Neural progenitor cell (in vitro differentiated cells): ENCODE measurements around the gene OR4D9. TPM values are rescaled to one million over a fixed set of nuclear protein-coding genes. Genes with fewer than 3 reads are reported as not detected.

Source experiments
- DNase-seq: peaks from one replicate; pipeline ENCODE4 v3.0.0-alpha.2; 2016; ENCODE audit warnings: low spot score
- H2AFZ ChIP-seq: fragments of 200-600 bp; sonication (generic); replicated peaks from 2 replicates; pipeline ENCODE4 v1.6.1; 2016; ENCODE audit warnings: antibody characterized with exemption
- H3F3A ChIP-seq: fragments of 200-600 bp; sonication (generic); 2 replicates; pipeline ENCODE4 v1.6.1; 2016; ENCODE audit warnings: antibody characterized with exemption, low read depth
- H3K27ac ChIP-seq: fragments of 200-600 bp; sonication (generic); 2 replicates; pipeline ENCODE4 v1.5.1; 2016; ENCODE audit warnings: mild to moderate bottlenecking
- H3K27me3 ChIP-seq: fragments of 200-600 bp; sonication (generic); 2 replicates; pipeline ENCODE4 v1.6.1; 2016; ENCODE audit warnings: mild to moderate bottlenecking, moderate library complexity
- H3K36me3 ChIP-seq: fragments of 200-600 bp; sonication (generic); 2 replicates; pipeline ENCODE4 v1.5.1; 2016
- H3K4me1 ChIP-seq: fragments of 200-600 bp; sonication (generic); 2 replicates; pipeline ENCODE4 v1.6.1; 2016; ENCODE audit warnings: mixed run types
- H3K4me2 ChIP-seq: fragments of 200-600 bp; sonication (generic); 2 replicates; pipeline ENCODE4 v1.6.1; 2016
- H3K4me3 ChIP-seq: fragments of 200-600 bp; sonication (generic); 2 replicates; pipeline ENCODE4 v1.5.1; 2016
- H3K79me2 ChIP-seq: fragments of 200-600 bp; sonication (generic); 2 replicates; pipeline ENCODE4 v1.6.1; 2016; ENCODE audit warnings: low read depth
- H3K9ac ChIP-seq: fragments of 200-600 bp; sonication (generic); 2 replicates; pipeline ENCODE4 v1.6.1; 2016
- H3K9me3 ChIP-seq: fragments of 200-600 bp; sonication (generic); 2 replicates; pipeline ENCODE4 v1.5.1; 2016; ENCODE audit warnings: low read depth
- H4K20me1 ChIP-seq: fragments of 200-600 bp; sonication (generic); 2 replicates; pipeline ENCODE4 v1.6.1; 2016; ENCODE audit warnings: low read depth
- H3K27ac Mint-ChIP-seq: 3 replicates; pipeline ENCODE4 v1.8.0; 2021; ENCODE audit warnings: mixed read lengths
- H3K27me3 Mint-ChIP-seq: 2 replicates; pipeline ENCODE4 v1.8.0; 2022; ENCODE audit warnings: low read depth, mild to moderate bottlenecking, inconsistent platforms, moderate library complexity, mixed read lengths; ENCODE audit not compliant: insufficient read depth
- H3K36me3 Mint-ChIP-seq: 3 replicates; pipeline ENCODE4 v1.8.0; 2021; ENCODE audit warnings: mixed read lengths
- H3K4me1 Mint-ChIP-seq: 3 replicates; pipeline ENCODE4 v1.8.0; 2021; ENCODE audit warnings: mixed read lengths
- H3K4me3 Mint-ChIP-seq: 3 replicates; pipeline ENCODE4 v1.8.0; 2021; ENCODE audit warnings: mild to moderate bottlenecking, moderate library complexity, mixed read lengths
- H3K9me3 Mint-ChIP-seq: 3 replicates; pipeline ENCODE4 v1.8.0; 2020; ENCODE audit warnings: mixed read lengths
- CTCF ChIP-seq: fragments of 200-600 bp; sonication (generic); IDR thresholded peaks from 2 replicates; pipeline ENCODE4 v1.5.1; 2017; ENCODE audit warnings: antibody characterized with exemption, mild to moderate bottlenecking
- EZH2 ChIP-seq: fragments of 200-600 bp; sonication (generic); IDR thresholded peaks from 2 replicates; pipeline ENCODE4 v1.6.1; 2017; ENCODE audit warnings: antibody characterized with exemption, mild to moderate bottlenecking, moderate library complexity
- EZH2phosphoT487 ChIP-seq: fragments of 200-600 bp; sonication (generic); IDR thresholded peaks from 2 replicates; pipeline ENCODE4 v1.6.1; 2017; ENCODE audit warnings: antibody characterized with exemption
- total RNA-seq: library from RNA; depleted of rRNA; stranded (reverse); fragments of >200 nt; gene quantifications from 2 replicates; pipeline ENCODE4 v1.2.3, GENCODE V29; 2015; ENCODE audit warnings: low replicate concordance

OR4D9 gene
- total RNA-seq, 1 donor from 2014 or later: not detected

GRCh38 chr11:59475176-59475575 lies 36.2 kb upstream of the OR4D9 start:
- no peaks in the 10 kb centered on the region for H4K20me1 ChIP-seq
- H2AFZ ChIP-seq: no peak overlapping the region
- H3K27ac ChIP-seq: no peak overlapping the region
- Mint-ChIP-seq H3K27ac (no peak overlapping the region), H3K4me1 (no peaks in the 10 kb centered on the region), H3K9me3 (peaks cover 2% of the 10 kb centered on the region), H3K36me3 (no peaks in the 10 kb centered on the region), H3K4me3 (no peak overlapping the region), H3K27me3 (peaks cover 2% of the 10 kb centered on the region)
- no peaks in the 10 kb centered on the region for H3K27me3 ChIP-seq
- no peak overlapping the region for H3K4me2 ChIP-seq
- H3F3A ChIP-seq: no peaks in the 10 kb centered on the region
- no peaks in the 10 kb centered on the region for H3K36me3 ChIP-seq
- TF ChIP-seq EZH2phosphoT487 (no peak), EZH2 (no peak), CTCF (no peak)
- no peak for DNase-seq
- H3K9me3 ChIP-seq: no peaks in the 10 kb centered on the region
- H3K79me2 ChIP-seq: no peaks in the 10 kb centered on the region
- H3K9ac ChIP-seq: no peak overlapping the region
- H3K4me3 ChIP-seq: no peak overlapping the region
- H3K4me1 ChIP-seq: no peaks in the 10 kb centered on the region

GRCh38 chr11:59479906-59480305 lies 31.4 kb upstream of the OR4D9 start:
- peaks cover 2% of the 10 kb centered on the region for H3K27me3 Mint-ChIP-seq
- no peaks in the 10 kb centered on the region for H3K36me3 ChIP-seq
- H3K36me3 Mint-ChIP-seq: no peaks in the 10 kb centered on the region
- H3K4me1 ChIP-seq: no peaks in the 10 kb centered on the region
- H3K4me2 ChIP-seq: no peak overlapping the region
- no peak overlapping the region for H3K27ac ChIP-seq
- H3F3A ChIP-seq: no peaks in the 10 kb centered on the region
- H3K9me3 Mint-ChIP-seq: peaks cover 2% of the 10 kb centered on the region
- H3K27ac Mint-ChIP-seq: no peak overlapping the region
- DNase-seq: no peak
- H3K9me3 ChIP-seq: no peaks in the 10 kb centered on the region
- no peaks in the 10 kb centered on the region for H3K79me2 ChIP-seq
- no peaks in the 10 kb centered on the region for H4K20me1 ChIP-seq
- H3K4me3 Mint-ChIP-seq: no peak overlapping the region
- no peaks in the 10 kb centered on the region for H3K27me3 ChIP-seq
- no peak overlapping the region for H3K9ac ChIP-seq
- H2AFZ ChIP-seq: no peak overlapping the region
- TF ChIP-seq CTCF (no peak), EZH2 (no peak), EZH2phosphoT487 (no peak)
- no peaks in the 10 kb centered on the region for H3K4me1 Mint-ChIP-seq
- H3K4me3 ChIP-seq: no peak overlapping the region

GRCh38 chr11:59480359-59480758 lies 31.0 kb upstream of the OR4D9 start:
- no peak overlapping the region for H3K27ac Mint-ChIP-seq
- Histone ChIP-seq H3K4me1 (no peaks in the 10 kb centered on the region), H3K4me3 (no peak overlapping the region), H3K4me2 (no peak overlapping the region), H3K9ac (no peak overlapping the region), H4K20me1 (no peaks in the 10 kb centered on the region), H3K79me2 (no peaks in the 10 kb centered on the region), H2AFZ (no peak overlapping the region), H3K36me3 (no peaks in the 10 kb centered on the region), H3F3A (no peaks in the 10 kb centered on the region), H3K9me3 (no peaks in the 10 kb centered on the region), H3K27ac (no peak overlapping the region), H3K27me3 (no peaks in the 10 kb centered on the region)
- no peaks in the 10 kb centered on the region for H3K36me3 Mint-ChIP-seq
- no peak for DNase-seq
- no peak overlapping the region for H3K4me3 Mint-ChIP-seq
- TF ChIP-seq EZH2 (no peak), CTCF (no peak), EZH2phosphoT487 (no peak)
- peaks cover 2% of the 10 kb centered on the region for H3K27me3 Mint-ChIP-seq
- H3K4me1 Mint-ChIP-seq: no peaks in the 10 kb centered on the region
- H3K9me3 Mint-ChIP-seq: no peaks in the 10 kb centered on the region

GRCh38 chr11:59501931-59502330 lies 9.4 kb upstream of the OR4D9 start:
- peaks cover 2% of the 10 kb centered on the region for H3K9me3 Mint-ChIP-seq
- no peak overlapping the region for H2AFZ ChIP-seq
- H3K9ac ChIP-seq: no peak overlapping the region
- no peak overlapping the region for H3K27ac ChIP-seq
- no peaks in the 10 kb centered on the region for H3K9me3 ChIP-seq
- H3K4me1 Mint-ChIP-seq: no peaks in the 10 kb centered on the region
- H3K79me2 ChIP-seq: no peaks in the 10 kb centered on the region
- H3K36me3 ChIP-seq: no peaks in the 10 kb centered on the region
- H4K20me1 ChIP-seq: no peaks in the 10 kb centered on the region
- TF ChIP-seq CTCF: no peak
- no peak for TF ChIP-seq EZH2phosphoT487
- TF ChIP-seq EZH2: no peak
- H3K4me2 ChIP-seq: no peak overlapping the region
- H3K4me3 ChIP-seq: no peak overlapping the region
- H3K4me3 Mint-ChIP-seq: no peak overlapping the region
- H3K27me3 ChIP-seq: no peaks in the 10 kb centered on the region
- no peak for DNase-seq
- no peak overlapping the region for H3K27ac Mint-ChIP-seq
- H3K27me3 Mint-ChIP-seq: no peaks in the 10 kb centered on the region
- peaks cover 1% of the 10 kb centered on the region for H3K36me3 Mint-ChIP-seq
- no peaks in the 10 kb centered on the region for H3K4me1 ChIP-seq
- no peaks in the 10 kb centered on the region for H3F3A ChIP-seq
